H9 (cell line): ENCODE measurements around the gene MRM3. TPM values are rescaled to one million over a fixed set of nuclear protein-coding genes. Genes with fewer than 3 reads are reported as not detected.

Source experiments
- DNase-seq: peaks from one replicate; pipeline ENCODE4 v3.0.0-alpha.2; 2017
- H2AFZ ChIP-seq: one replicate; pipeline ENCODE4 v1.6.1; 2013; ENCODE audit warnings: mild to moderate bottlenecking, low read length, control low read depth, moderate library complexity
- H2AK5ac ChIP-seq: 2 replicates; pipeline ENCODE4 v1.6.1; 2013; ENCODE audit warnings: low read length, control low read depth, mixed read lengths; ENCODE audit not compliant: insufficient read length
- H2BK120ac ChIP-seq: one replicate; pipeline ENCODE4 v1.6.1; 2013; ENCODE audit warnings: low read depth, mild to moderate bottlenecking, low read length, control low read depth, inconsistent platforms; ENCODE audit not compliant: poor library complexity, severe bottlenecking
- H2BK12ac ChIP-seq: 2 replicates; pipeline ENCODE4 v1.6.1; 2013; ENCODE audit warnings: low read length, control low read depth, mixed read lengths, low read depth; ENCODE audit not compliant: insufficient read length
- H2BK15ac ChIP-seq: 2 replicates; pipeline ENCODE4 v1.6.1; 2013; ENCODE audit warnings: low read depth, low read length, control low read depth
- H2BK20ac ChIP-seq: one replicate; pipeline ENCODE4 v1.6.1; 2013; ENCODE audit warnings: low read depth, mild to moderate bottlenecking, low read length, control low read depth, inconsistent platforms; ENCODE audit not compliant: poor library complexity, severe bottlenecking
- H2BK5ac ChIP-seq: 2 replicates; pipeline ENCODE4 v1.6.1; 2013; ENCODE audit warnings: low read length, control low read depth, mixed read lengths; ENCODE audit not compliant: insufficient read length
- H3K14ac ChIP-seq: 2 replicates; pipeline ENCODE4 v1.6.1; 2013; ENCODE audit warnings: low read length, control low read depth; ENCODE audit not compliant: insufficient read depth
- H3K18ac ChIP-seq: 2 replicates; pipeline ENCODE4 v1.6.1; 2013; ENCODE audit warnings: low read depth, mild to moderate bottlenecking, mixed read lengths, low read length, control low read depth; ENCODE audit not compliant: insufficient read length
- H3K23ac ChIP-seq: 2 replicates; pipeline ENCODE4 v1.6.1; 2013; ENCODE audit warnings: low read length, control low read depth, mixed read lengths, low read depth; ENCODE audit not compliant: insufficient read length
- H3K23me2 ChIP-seq: 2 replicates; pipeline ENCODE4 v1.6.1; 2013; ENCODE audit warnings: low read depth, mild to moderate bottlenecking, mixed read lengths, low read length, control low read depth; ENCODE audit not compliant: insufficient read length, poor library complexity, severe bottlenecking
- H3K27ac ChIP-seq: 2 replicates; pipeline ENCODE4 v1.5.1; 2013; ENCODE audit warnings: low read length, control low read depth, mixed read lengths, low read depth; ENCODE audit not compliant: insufficient read length
- H3K27me3 ChIP-seq: 2 replicates; pipeline ENCODE4 v1.6.1; 2013; ENCODE audit warnings: low read length, control low read depth, inconsistent platforms; ENCODE audit not compliant: insufficient read depth
- H3K4ac ChIP-seq: 2 replicates; pipeline ENCODE4 v1.6.1; 2013; ENCODE audit warnings: low read depth, mild to moderate bottlenecking, control low read depth, inconsistent platforms, low read length, moderate library complexity
- H3K4me1 ChIP-seq: 2 replicates; pipeline ENCODE4 v1.6.1; 2013; ENCODE audit warnings: low read length, control low read depth, inconsistent platforms; ENCODE audit not compliant: insufficient read depth
- H3K4me2 ChIP-seq: 2 replicates; pipeline ENCODE4 v1.6.1; 2013; ENCODE audit warnings: low read length, control low read depth, mixed read lengths; ENCODE audit not compliant: insufficient read length, insufficient read depth
- H3K56ac ChIP-seq: 2 replicates; pipeline ENCODE4 v1.6.1; 2013; ENCODE audit warnings: low read depth, mild to moderate bottlenecking, mixed read lengths, low read length, control low read depth; ENCODE audit not compliant: insufficient read length
- H3K79me1 ChIP-seq: 2 replicates; pipeline ENCODE4 v1.6.1; 2013; ENCODE audit warnings: low read depth, mild to moderate bottlenecking, moderate library complexity, low read length, control low read depth, inconsistent platforms; ENCODE audit not compliant: insufficient read depth, poor library complexity, severe bottlenecking
- H3K79me2 ChIP-seq: 2 replicates; pipeline ENCODE4 v1.6.1; 2013; ENCODE audit warnings: low read length, control low read depth, inconsistent platforms; ENCODE audit not compliant: insufficient read depth
- H3K9ac ChIP-seq: 2 replicates; pipeline ENCODE4 v1.6.1; 2013; ENCODE audit warnings: low read length, control low read depth, mixed read lengths; ENCODE audit not compliant: insufficient read length; ENCODE audit errors: extremely low read depth
- H3K9me3 ChIP-seq: one replicate; pipeline ENCODE4 v1.6.1; 2013; ENCODE audit warnings: low read depth, low read length, inconsistent platforms; ENCODE audit not compliant: control insufficient read depth
- H3T11ph ChIP-seq: one replicate; pipeline ENCODE4 v1.6.1; 2013; ENCODE audit warnings: mild to moderate bottlenecking, low read length, control low read depth, inconsistent platforms
- H4K20me1 ChIP-seq: one replicate; pipeline ENCODE4 v1.6.1; 2013; ENCODE audit not compliant: control insufficient read depth, insufficient read length, insufficient read depth
- H4K5ac ChIP-seq: 2 replicates; pipeline ENCODE4 v1.6.1; 2013; ENCODE audit warnings: low read depth, mild to moderate bottlenecking, mixed read lengths, low read length, control low read depth; ENCODE audit not compliant: insufficient read length
- H4K8ac ChIP-seq: replicated peaks from 2 replicates; pipeline ENCODE4 v1.6.1; 2013; ENCODE audit warnings: low read length, control low read depth, mixed read lengths, low read depth; ENCODE audit not compliant: insufficient read length
- H4K91ac ChIP-seq: 2 replicates; pipeline ENCODE4 v1.6.1; 2013; ENCODE audit warnings: low read depth, mild to moderate bottlenecking, moderate library complexity, mixed read lengths, low read length, control low read depth; ENCODE audit not compliant: insufficient read length
- H3K27ac Mint-ChIP-seq, 3 experiments: 2 replicates in 2 of 3; 3 replicates in 1 of 3; pipeline ENCODE4 v1.8.0; 2020 to 2021; ENCODE audit warnings: mixed read lengths in 3 of 3, mild to moderate bottlenecking in 1 of 3, moderate library complexity in 1 of 3
- H3K27me3 Mint-ChIP-seq: 2 replicates; pipeline ENCODE4 v1.8.0; 2021; ENCODE audit warnings: low read depth, mild to moderate bottlenecking, moderate library complexity, mixed read lengths
- H3K36me3 Mint-ChIP-seq, 3 experiments: 2 replicates in 2 of 3; 3 replicates in 1 of 3; pipeline ENCODE4 v1.8.0; 2020 to 2021; ENCODE audit warnings: low read depth in 3 of 3, mixed read lengths in 3 of 3; ENCODE audit not compliant: insufficient read depth in 1 of 3
- H3K4me1 Mint-ChIP-seq, 2 experiments: 2 replicates each; pipeline ENCODE4 v1.8.0; 2020; ENCODE audit warnings: mixed read lengths in 2 of 2
- H3K4me3 Mint-ChIP-seq, 2 experiments: 2 replicates in 1 of 2; 3 replicates in 1 of 2; pipeline ENCODE4 v1.8.0; 2020 to 2021; ENCODE audit warnings: mild to moderate bottlenecking in 2 of 2, mixed read lengths in 2 of 2, moderate library complexity in 1 of 2
- H3K9me3 Mint-ChIP-seq, 2 experiments: 2 replicates in 1 of 2; 3 replicates in 1 of 2; pipeline ENCODE4 v1.8.0; 2020; ENCODE audit warnings: mild to moderate bottlenecking in 2 of 2, mixed read lengths in 2 of 2, moderate library complexity in 1 of 2
- CTCF ChIP-seq: fragments of 200-600 bp; sonication (generic); conservative IDR thresholded peaks from 3 replicates; pipeline ENCODE4 v1.8.0; 2021; ENCODE audit warnings: antibody characterized with exemption, mild to moderate bottlenecking
- WGBS: extraction: QIAGEN DNeasy Blood & Tissue Kit; methylation state at CpG from one replicate; pipeline ENCODE4 v1.1.7; 2013; ENCODE audit warnings: missing lambda C conversion rate, low lambda C conversion rate, mixed read lengths; ENCODE audit not compliant: insufficient read length; ENCODE audit errors: extremely low coverage; 5-methylcytosine and 5-hydroxymethylcytosine counted together
- total RNA-seq: library from RNA; stranded (reverse); gene quantifications from 2 replicates; pipeline ENCODE4 v1.2.1, GENCODE V29; 2021

The MRM3 gene
- total RNA-seq, 1 experiment from 2014 or later = 25.3 TPM

GRCh38 chr17:745406-745805, 36.7 kb upstream of the MRM3 start:
- H3K4me1 ChIP-seq = no peaks in the 10 kb centered on the region
- H3K27me3 ChIP-seq = no peaks in the 10 kb centered on the region
- no peak overlapping the region for H3K4ac ChIP-seq
- no peak overlapping the region for H3K18ac ChIP-seq
- H2AFZ ChIP-seq = no peak overlapping the region
- no peak overlapping the region for H2BK15ac ChIP-seq
- no peak overlapping the region for H2BK12ac ChIP-seq
- peaks cover 66 to 97% (median 95%) of the 10 kb centered on the region in 3 experiments for H3K36me3 Mint-ChIP-seq
- H3K23me2 ChIP-seq = no peaks in the 10 kb centered on the region
- H3K4me3 Mint-ChIP-seq = no peak overlapping the region
- H3K4me2 ChIP-seq = no peak overlapping the region
- H4K20me1 ChIP-seq = peaks cover 6% of the 10 kb centered on the region
- no peak for TF ChIP-seq CTCF
- H4K5ac ChIP-seq = no peak overlapping the region
- no peak overlapping the region for H2AK5ac ChIP-seq
- no peak overlapping the region for H2BK5ac ChIP-seq
- H3K79me1 ChIP-seq = peaks cover 2% of the 10 kb centered on the region
- H3T11ph ChIP-seq = no peak overlapping the region
- no peak overlapping the region for H2BK120ac ChIP-seq
- peaks cover 15 to 21% of the 10 kb centered on the region in 2 experiments for H3K9me3 Mint-ChIP-seq
- H2BK20ac ChIP-seq = no peak overlapping the region
- no peak overlapping the region for H3K27ac ChIP-seq
- H4K91ac ChIP-seq = no peak overlapping the region
- H3K27me3 Mint-ChIP-seq = no peaks in the 10 kb centered on the region
- no peak for DNase-seq
- H3K9me3 ChIP-seq = no peaks in the 10 kb centered on the region
- no peak overlapping the region for H3K14ac ChIP-seq
- no peak overlapping the region; a peak in 1 of 7 replicates for H3K27ac Mint-ChIP-seq
- no peak overlapping the region for H4K8ac ChIP-seq
- H3K79me2 ChIP-seq = peaks cover 2% of the 10 kb centered on the region; the same call in 1 of the 2 replicates
- no CpG with 5 or more reads among the region's 11 CpGs for WGBS
- H3K9ac ChIP-seq = no peak overlapping the region
- H3K4me1 Mint-ChIP-seq = peaks cover under 1 to 4% of the 10 kb centered on the region in 2 experiments
- no peak overlapping the region for H3K56ac ChIP-seq
- no peak overlapping the region for H3K23ac ChIP-seq
